Keratinocyte (primary cell): ENCODE data around the gene TMPRSS6. TPM values are rescaled to one million over a fixed set of nuclear protein-coding genes. Genes with fewer than 3 reads are reported as not detected.

ENCODE experiments used
- DNase-seq: peaks from one replicate; pipeline ENCODE4 v3.0.0-alpha.2; 2011; ENCODE audit warnings: low read depth, missing footprints, low spot score
- FAIRE-seq: peaks from 2 replicates; lab custom pipeline; 2011; peaks lifted over from hg19 to GRCh38; lab: Jason Lieb, UNC
- H2AFZ ChIP-seq: 2 replicates; pipeline ENCODE4 v1.6.0; 2012; ENCODE audit warnings: low read length, control low read depth, inconsistent platforms; ENCODE audit not compliant: control insufficient read depth
- H3K27ac ChIP-seq: 2 replicates; pipeline ENCODE4 v1.5.1; 2011; ENCODE audit warnings: low read length; ENCODE audit not compliant: control insufficient read depth, insufficient read depth
- H3K27me3 ChIP-seq: 3 replicates; pipeline ENCODE4 v1.6.0; 2011; ENCODE audit warnings: low read length; ENCODE audit not compliant: control insufficient read depth, insufficient read depth; ENCODE audit errors: extremely low read depth
- H3K36me3 ChIP-seq, 2 experiments: 2 replicates in 1 of 2; 3 replicates in 1 of 2; pipeline ENCODE4 v1.5.1; 2011; ENCODE audit warnings: low read length in 2 of 2, mild to moderate bottlenecking in 1 of 2; ENCODE audit not compliant: control insufficient read depth in 2 of 2, insufficient read depth in 2 of 2; ENCODE audit errors: extremely low read depth in 1 of 2
- H3K4me1 ChIP-seq: 3 replicates; pipeline ENCODE4 v1.5.1; 2011; ENCODE audit warnings: low read length; ENCODE audit not compliant: control insufficient read depth, insufficient read depth; ENCODE audit errors: extremely low read depth
- H3K4me2 ChIP-seq: 3 replicates; pipeline ENCODE4 v1.6.0; 2011; ENCODE audit warnings: low read depth, low read length; ENCODE audit not compliant: control insufficient read depth, insufficient read depth; ENCODE audit errors: extremely low read depth
- H3K4me3 ChIP-seq, 3 experiments: fragments of 200-600 bp in 1 of 3; sonication (generic) in 1 of 3; 2 replicates in 2 of 3; 3 replicates in 1 of 3; pipeline ENCODE4 v1.5.1; 2011 to 2016; ENCODE audit warnings: low read length in 3 of 3, mild to moderate bottlenecking in 3 of 3, control low read depth in 2 of 3, inconsistent platforms in 1 of 3, low read depth in 1 of 3, mixed read lengths in 1 of 3, mixed run types in 1 of 3, moderate library complexity in 1 of 3; ENCODE audit not compliant: control insufficient read depth in 2 of 3, insufficient read depth in 2 of 3; ENCODE audit errors: extremely low read depth in 1 of 3
- H3K79me2 ChIP-seq: 2 replicates; pipeline ENCODE4 v1.6.0; 2012; ENCODE audit warnings: low read length; ENCODE audit not compliant: control insufficient read depth, insufficient read depth
- H3K9ac ChIP-seq: 3 replicates; pipeline ENCODE4 v1.6.0; 2011; ENCODE audit warnings: low read length; ENCODE audit not compliant: control insufficient read depth, insufficient read depth; ENCODE audit errors: extremely low read depth
- H3K9me1 ChIP-seq: 3 replicates; pipeline ENCODE4 v1.6.0; 2011; ENCODE audit warnings: low read length; ENCODE audit not compliant: control insufficient read depth, insufficient read depth; ENCODE audit errors: extremely low read depth
- H3K9me3 ChIP-seq: 2 replicates; pipeline ENCODE4 v1.5.1; 2012; ENCODE audit warnings: low read depth, low read length; ENCODE audit not compliant: control insufficient read depth
- H4K20me1 ChIP-seq: 3 replicates; pipeline ENCODE4 v1.6.0; 2011; ENCODE audit warnings: low read length; ENCODE audit not compliant: control insufficient read depth, insufficient read depth; ENCODE audit errors: extremely low read depth
- CTCF ChIP-seq, 3 experiments: IDR thresholded peaks in 1 of 3; conservative IDR thresholded peaks in 1 of 3; optimal IDR thresholded peaks in 1 of 3; 2 replicates in 2 of 3; 3 replicates in 1 of 3; pipeline versions ENCODE3 to v1.5.1; 2011; ENCODE audit warnings: low read length in 3 of 3, mild to moderate bottlenecking in 3 of 3, moderate library complexity in 2 of 3, control low read depth in 1 of 3, inconsistent platforms in 1 of 3; ENCODE audit not compliant: insufficient read depth in 2 of 3; ENCODE audit errors: extremely low read depth in 1 of 3
- EZH2 ChIP-seq: IDR thresholded peaks from one replicate; pipeline ENCODE4 v1.6.1; 2012; ENCODE audit warnings: inconsistent platforms, mild to moderate bottlenecking, low read length, moderate library complexity
- dilution Hi-C: fragments of 300-500 bp; cut with MboI; formaldehyde crosslinking; loops from one replicate; pipeline ENCODE4 v1.7.0; 2020; ENCODE audit warnings: low sequenced_read_pairs; ENCODE audit not compliant: extremely low pct_ligation_motif_present
- polyA plus RNA-seq, 5 experiments: library from polyadenylated mRNA; depleted of rRNA in 3 of 5; stranded (reverse) in 3 of 5; stranded (forward) in 1 of 5; unstranded in 1 of 5; fragments of >200 nt; gene quantifications; 1 replicate in 1 of 5; 2 replicates in 3 of 5; 3 replicates in 1 of 5; pipeline versions ENCODE4 v1.2.1 to v1.2.3, GENCODE V29; 2011 to 2012; ENCODE audit warnings: missing spikeins in 2 of 5, low read depth in 1 of 5, low replicate concordance in 1 of 5

Gene TMPRSS6
- polyA plus RNA-seq, 1 donor (not counting 4 experiments of a cell fraction or from before 2014, with no cell fraction given) = not detected

GRCh38 chr22:37105154-37105553, 4.4 kb downstream of the TMPRSS6 start:
- H3K79me2 ChIP-seq = no peaks in the 10 kb centered on the region
- no peak for DNase-seq
- no peak overlapping the region for H3K27ac ChIP-seq
- H3K36me3 ChIP-seq = no peaks in the 10 kb centered on the region
- TF ChIP-seq EZH2 (no peak), CTCF (optimal IDR thresholded peaks at IDR 0.05 in 1 of 3, IDR thresholded peaks at IDR 0.05 in 1 of 3, conservative IDR thresholded peaks at IDR 0.05 in 1 of 3; ENCODE audit: extremely low read depth in 1 of 3, insufficient read depth in 2 of 3, low read length in 3 of 3) (no peak)
- H4K20me1 ChIP-seq = no peaks in the 10 kb centered on the region
- peaks cover 6% of the 10 kb centered on the region for H3K27me3 ChIP-seq
- no peak for FAIRE-seq
- no peaks in the 10 kb centered on the region for H3K9me3 ChIP-seq
- H3K4me3 ChIP-seq = no peak overlapping the region
- no peaks in the 10 kb centered on the region for H3K4me1 ChIP-seq
- H3K9ac ChIP-seq = no peak overlapping the region
- H2AFZ ChIP-seq = no peak overlapping the region
- no peaks in the 10 kb centered on the region for H3K9me1 ChIP-seq
- dilution Hi-C loops = no loop called here
- H3K4me2 ChIP-seq = no peak overlapping the region

GRCh38 chr22:37103656-37104452, 5.7 kb downstream of the TMPRSS6 start:
- no peak for FAIRE-seq
- no peaks in the 10 kb centered on the region for H3K9me1 ChIP-seq
- dilution Hi-C loops = no loop called here

More at GRCh38 chr22:37103656-37104452, 5.7 kb downstream of the TMPRSS6 start:
- Histone ChIP-seq H3K9ac (no peak overlapping the region), H4K20me1 (no peaks in the 10 kb centered on the region), H3K9me3 (no peaks in the 10 kb centered on the region), H3K27me3 (peaks cover 6% of the 10 kb centered on the region), H3K4me1 (no peaks in the 10 kb centered on the region), H3K27ac (no peak overlapping the region), H2AFZ (no peak overlapping the region), H3K36me3 (no peaks in the 10 kb centered on the region), H3K79me2 (no peaks in the 10 kb centered on the region), H3K4me2 (no peak overlapping the region), H3K4me3 (no peak overlapping the region)
- no peak for DNase-seq
- TF ChIP-seq EZH2 (no peak), CTCF (optimal IDR thresholded peaks at IDR 0.05 in 1 of 3, IDR thresholded peaks at IDR 0.05 in 1 of 3, conservative IDR thresholded peaks at IDR 0.05 in 1 of 3; ENCODE audit: extremely low read depth in 1 of 3, insufficient read depth in 2 of 3, low read length in 3 of 3) (no peak)
